Astrocyte (in vitro differentiated cells and primary cell): ENCODE results near the gene CERS4. TPM values are rescaled to one million over a fixed set of nuclear protein-coding genes. Genes with fewer than 3 reads are reported as not detected.

ENCODE experiments used
- DNase-seq: peaks from one replicate; pipeline ENCODE4 v3.0.0-alpha.2; 2010; ENCODE audit warnings: low read depth
- FAIRE-seq: peaks from 2 replicates; lab custom pipeline; 2011; peaks lifted over from hg19 to GRCh38; lab: Jason Lieb, UNC
- H2AFZ ChIP-seq: 2 replicates; pipeline ENCODE4 v1.6.0; 2012; ENCODE audit warnings: low read depth, low read length, inconsistent platforms
- H3K27ac ChIP-seq: 2 replicates; pipeline ENCODE4 v1.5.1; 2011; ENCODE audit warnings: low read depth, low read length, inconsistent platforms
- H3K27me3 ChIP-seq: 2 replicates; pipeline ENCODE4 v1.6.0; 2011; ENCODE audit warnings: low read length, inconsistent platforms; ENCODE audit not compliant: insufficient read depth
- H3K36me3 ChIP-seq: 2 replicates; pipeline ENCODE4 v1.5.1; 2011; ENCODE audit warnings: low read length, inconsistent platforms; ENCODE audit not compliant: insufficient read depth
- H3K4me1 ChIP-seq: 2 replicates; pipeline ENCODE4 v1.5.1; 2011; ENCODE audit warnings: low read length, inconsistent platforms; ENCODE audit not compliant: insufficient read depth
- H3K4me2 ChIP-seq: 2 replicates; pipeline ENCODE4 v1.6.0; 2012; ENCODE audit warnings: low read length, inconsistent platforms
- H3K4me3 ChIP-seq: 2 replicates; pipeline ENCODE4 v1.5.1; 2011; ENCODE audit warnings: low read depth, mild to moderate bottlenecking, low read length, inconsistent platforms; ENCODE audit not compliant: insufficient read depth
- H3K79me2 ChIP-seq: 2 replicates; pipeline ENCODE4 v1.6.0; 2012; ENCODE audit warnings: mild to moderate bottlenecking, low read length, inconsistent platforms; ENCODE audit not compliant: insufficient read depth
- H3K9ac ChIP-seq: 2 replicates; pipeline ENCODE4 v1.6.0; 2012; ENCODE audit warnings: mild to moderate bottlenecking, low read length, inconsistent platforms
- H3K9me3 ChIP-seq: 2 replicates; pipeline ENCODE4 v1.5.1; 2012; ENCODE audit warnings: low read depth, mild to moderate bottlenecking, low read length, inconsistent platforms; ENCODE audit not compliant: insufficient read depth
- H4K20me1 ChIP-seq: 2 replicates; pipeline ENCODE4 v1.6.0; 2012; ENCODE audit warnings: low read length, inconsistent platforms; ENCODE audit not compliant: insufficient read depth
- H3K27ac Mint-ChIP-seq: one replicate; pipeline ENCODE4 v1.8.0; 2021; ENCODE audit warnings: mild to moderate bottlenecking, mixed read lengths; ENCODE audit not compliant: unreplicated experiment
- H3K27me3 Mint-ChIP-seq: one replicate; pipeline ENCODE4 v1.8.0; 2021; ENCODE audit warnings: low read depth, mixed read lengths; ENCODE audit not compliant: unreplicated experiment
- H3K36me3 Mint-ChIP-seq: one replicate; pipeline ENCODE4 v1.8.0; 2021; ENCODE audit warnings: low read depth, mixed read lengths; ENCODE audit not compliant: unreplicated experiment
- H3K4me1 Mint-ChIP-seq: one replicate; pipeline ENCODE4 v1.8.0; 2021; ENCODE audit warnings: low read depth, mixed read lengths; ENCODE audit not compliant: unreplicated experiment
- H3K4me3 Mint-ChIP-seq: one replicate; pipeline ENCODE4 v1.8.0; 2021; ENCODE audit warnings: mild to moderate bottlenecking, moderate library complexity, mixed read lengths; ENCODE audit not compliant: unreplicated experiment
- H3K9me3 Mint-ChIP-seq: one replicate; pipeline ENCODE4 v1.8.0; 2021; ENCODE audit warnings: mild to moderate bottlenecking, mixed read lengths; ENCODE audit not compliant: unreplicated experiment
- CTCF ChIP-seq: IDR thresholded peaks from 2 replicates; pipeline ENCODE4 v1.5.1; 2011; ENCODE audit warnings: low read depth, mild to moderate bottlenecking, inconsistent platforms, low read length, moderate library complexity; ENCODE audit not compliant: insufficient read depth
- EZH2 ChIP-seq: IDR thresholded peaks from 2 replicates; pipeline ENCODE4 v1.6.1; 2012; ENCODE audit warnings: mild to moderate bottlenecking, low read length, inconsistent platforms; ENCODE audit not compliant: insufficient read depth
- total RNA-seq: library from RNA; stranded (reverse); gene quantifications from 2 replicates; pipeline ENCODE4 v1.2.1, GENCODE V29; 2021

The CERS4 gene
- total RNA-seq, 1 donor from 2014 or later, result 15.7 TPM

- H3K9ac ChIP-seq, result no peak overlapping the region
- no peak for TF ChIP-seq EZH2
- TF ChIP-seq CTCF, result no peak
- no peaks in the 10 kb centered on the region for H3K4me1 ChIP-seq
- Mint-ChIP-seq H3K9me3 (no peaks in the 10 kb centered on the region), H3K4me1 (peaks cover 6% of the 10 kb centered on the region), H3K27me3 (peaks cover 9% of the 10 kb centered on the region), H3K36me3 (no peaks in the 10 kb centered on the region), H3K4me3 (no peak overlapping the region), H3K27ac (no peak overlapping the region)
- no peaks in the 10 kb centered on the region for H4K20me1 ChIP-seq
- H2AFZ ChIP-seq, result no peak overlapping the region
- no peak for DNase-seq
- no peak overlapping the region for H3K27ac ChIP-seq
- no peak for FAIRE-seq
- H3K9me3 ChIP-seq, result no peaks in the 10 kb centered on the region
- H3K79me2 ChIP-seq, result no peaks in the 10 kb centered on the region
- no peaks in the 10 kb centered on the region for H3K36me3 ChIP-seq
- H3K4me3 ChIP-seq, result no peak overlapping the region
- H3K4me2 ChIP-seq, result no peak overlapping the region
- H3K27me3 ChIP-seq, result peaks cover 5% of the 10 kb centered on the region
These were observed 45.4 kb upstream of the CERS4 start for GRCh38 chr19:8163759-8164158.

GRCh38 chr19:8167985-8168384 lies 41.2 kb upstream of the CERS4 start:
- peaks cover 6% of the 10 kb centered on the region for H3K4me1 Mint-ChIP-seq
- FAIRE-seq, result no peak
- H3K9me3 Mint-ChIP-seq, result no peaks in the 10 kb centered on the region

GRCh38 chr19:8168537-8168936 lies 40.6 kb upstream of the CERS4 start:
- Mint-ChIP-seq H3K4me3 (no peak overlapping the region), H3K27me3 (peaks cover 14% of the 10 kb centered on the region), H3K36me3 (no peaks in the 10 kb centered on the region), H3K27ac (no peak overlapping the region), H3K9me3 (no peaks in the 10 kb centered on the region), H3K4me1 (peaks cover 4% of the 10 kb centered on the region)
- H3K36me3 ChIP-seq, result no peaks in the 10 kb centered on the region
- no peak overlapping the region for H3K27ac ChIP-seq
- H2AFZ ChIP-seq, result no peak overlapping the region
- no peaks in the 10 kb centered on the region for H3K9me3 ChIP-seq
- DNase-seq (no peak), FAIRE-seq (no peak)
- H3K4me1 ChIP-seq, result no peaks in the 10 kb centered on the region
- no peaks in the 10 kb centered on the region for H4K20me1 ChIP-seq
- no peak overlapping the region for H3K4me3 ChIP-seq
- TF ChIP-seq CTCF, result no peak
- no peak for TF ChIP-seq EZH2
- H3K79me2 ChIP-seq, result no peaks in the 10 kb centered on the region
- peaks cover 5% of the 10 kb centered on the region for H3K27me3 ChIP-seq
- H3K9ac ChIP-seq, result no peak overlapping the region
- H3K4me2 ChIP-seq, result no peak overlapping the region

More at GRCh38 chr19:8167985-8168384, 41.2 kb upstream of the CERS4 start:
- Histone ChIP-seq H3K4me2 (no peak overlapping the region), H3K36me3 (no peaks in the 10 kb centered on the region), H3K27ac (no peak overlapping the region), H4K20me1 (no peaks in the 10 kb centered on the region), H3K4me3 (no peak overlapping the region), H3K4me1 (no peaks in the 10 kb centered on the region), H3K27me3 (peaks cover 5% of the 10 kb centered on the region), H3K9ac (no peak overlapping the region), H3K79me2 (no peaks in the 10 kb centered on the region), H3K9me3 (no peaks in the 10 kb centered on the region), H2AFZ (no peak overlapping the region)
- TF ChIP-seq EZH2, result no peak
- Mint-ChIP-seq H3K27ac (no peak overlapping the region), H3K36me3 (no peaks in the 10 kb centered on the region), H3K4me3 (no peak overlapping the region), H3K27me3 (peaks cover 14% of the 10 kb centered on the region)
- DNase-seq, result no peak
